Caki2 (cell line): ENCODE data around the gene STRA6. TPM values are rescaled to one million over a fixed set of nuclear protein-coding genes. Genes with fewer than 3 reads are reported as not detected.
A peak's percentile ranks its signal among the peaks of the same experiment; 100 is the strongest.

Experiments
- DNase-seq: peaks from one replicate; pipeline ENCODE4 v3.0.0-alpha.2; 2015; ENCODE audit warnings: low read depth
- in situ Hi-C: cut with HindIII; loops from 2 replicates; pipeline ENCODE4 v1.10.0; 2016; ENCODE audit warnings: low sequenced_read_pairs, low pct_unique_long_range_greater_than_20kb, mixed read lengths
- total RNA-seq: library from RNA; depleted of rRNA; stranded (reverse); fragments of >200 nt; shearing (Covaris generic); gene quantifications from 2 replicates; pipeline ENCODE4 v1.2.3, GENCODE V29; 2014; ENCODE audit warnings: low replicate concordance

The STRA6 gene
- total RNA-seq, 1 experiment from 2014 or later, result 17.7 TPM

GRCh38 chr15:74209997-74210671, 7.5 kb upstream of the STRA6 start:
- peak; percentile 85 for DNase-seq
- in situ Hi-C loops, result no loop called here

- in situ Hi-C loops, result no loop called here
- DNase-seq, result no peak
Measured at GRCh38 chr15:74209560-74209958, 7.0 kb upstream of the STRA6 start.

- DNase-seq, result peak; percentile 45
- in situ Hi-C loops, result no loop called here
Measured at GRCh38 chr15:74208901-74209559, 6.4 kb upstream of the STRA6 start.

- DNase-seq, result no peak
- in situ Hi-C loops, result no loop called here
Measured at GRCh38 chr15:74208496-74208895, 5.9 kb upstream of the STRA6 start.

GRCh38 chr15:74207652-74208440, 5.3 kb upstream of the STRA6 start:
- no peak for DNase-seq
- in situ Hi-C loops, result no loop called here

GRCh38 chr15:74206801-74207281, 4.3 kb upstream of the STRA6 start:
- in situ Hi-C loops, result no loop called here
- DNase-seq, result peak; percentile 94

GRCh38 chr15:74205582-74205947, 3.0 kb upstream of the STRA6 start:
- in situ Hi-C loops, result no loop called here

GRCh38 chr15:74203914-74204431, 1.4 kb upstream of the STRA6 start:
- peak; percentile 62 for DNase-seq
- in situ Hi-C loops, result no loop called here

More at GRCh38 chr15:74205582-74205947, 3.0 kb upstream of the STRA6 start:
- DNase-seq, result no peak

- DNase-seq, result peak; percentile 78
- in situ Hi-C loops, result no loop called here
Measured at GRCh38 chr15:74201710-74202420, 722 bp downstream of the STRA6 start.

GRCh38 chr15:74200871-74201419, 1.6 kb downstream of the STRA6 start:
- in situ Hi-C loops, result no loop called here
- no peak for DNase-seq

- DNase-seq, result peak; percentile 87
- in situ Hi-C loops, result no loop called here
Measured at GRCh38 chr15:74200412-74200815, 2.2 kb downstream of the STRA6 start.

- in situ Hi-C loops, result no loop called here
- no peak for DNase-seq
Measured at GRCh38 chr15:74199297-74199652, 3.3 kb downstream of the STRA6 start.

- in situ Hi-C loops, result no loop called here
Measured at GRCh38 chr15:74197176-74197965, 5.2 kb downstream of the STRA6 start.

GRCh38 chr15:74196175-74196574, 6.4 kb downstream of the STRA6 start:
- DNase-seq, result peak; percentile 98
- in situ Hi-C loops, result no loop called here

More at GRCh38 chr15:74197176-74197965, 5.2 kb downstream of the STRA6 start:
- no peak for DNase-seq

GRCh38 chr15:74194572-74195559, 7.7 kb downstream of the STRA6 start:
- in situ Hi-C loops, result no loop called here
- DNase-seq, result no peak

GRCh38 chr15:74193905-74194304, 8.7 kb downstream of the STRA6 start:
- no peak for DNase-seq
- in situ Hi-C loops, result no loop called here
